Tibial nerve (tissue), 3 donors: Measurements from ENCODE around the gene KRTAP25-1.

Source experiments
- EP300 ChIP-seq, 2 donors: sonication (generic); formaldehyde crosslinking; IDR thresholded peaks; one replicate each; pipeline ENCODE4 v1.6.1; 2017; ENCODE audit warnings: antibody characterized with exemption in 2 of 2, mild to moderate bottlenecking in 1 of 2
- POLR2A ChIP-seq, 2 donors: fragments of 450-650 bp; IDR thresholded peaks; one replicate each; pipeline ENCODE4 v1.6.1; 2017; ENCODE audit warnings: antibody characterized with exemption in 2 of 2, mild to moderate bottlenecking in 2 of 2, moderate library complexity in 2 of 2

DNA sequence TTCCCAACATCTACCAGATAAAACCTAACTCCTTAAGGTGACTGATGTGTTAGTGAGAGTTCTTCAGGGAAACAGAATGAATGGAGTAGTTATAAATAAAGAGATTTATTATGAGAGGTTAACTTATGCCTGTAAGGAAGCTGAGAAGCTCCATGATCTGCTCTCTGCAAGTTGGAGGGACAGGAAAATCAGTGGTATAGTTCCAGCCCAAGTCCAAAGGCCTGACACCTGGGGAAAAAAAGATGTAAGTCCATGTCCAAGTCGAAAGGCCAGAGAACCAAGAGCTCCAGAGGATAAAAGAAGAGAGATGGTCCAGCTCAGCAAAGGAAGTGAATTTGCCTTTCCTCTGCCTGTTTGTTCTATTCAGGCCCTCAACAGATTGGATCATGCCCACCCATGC, 33.6 kb downstream of the KRTAP25-1 start:
- TF ChIP-seq POLR2A (IDR thresholded peaks at IDR 0.05) (no peak), EP300 (IDR thresholded peaks at IDR 0.05) (no peak)
